K562 (cell line): ENCODE data around the gene LRRC25. TPM values are rescaled to one million over a fixed set of nuclear protein-coding genes. Genes with fewer than 3 reads are reported as not detected.

Experiments
- ARID4B ChIP-seq: sonication (generic); formaldehyde crosslinking; IDR thresholded peaks from 2 replicates; pipeline ENCODE4 v1.8.0; 2022; ENCODE audit warnings: mild to moderate bottlenecking, missing genetic modification reagents
- BHLHE40 ChIP-seq: IDR thresholded peaks from 2 replicates; pipeline ENCODE4 v1.6.1; 2011; ENCODE audit warnings: low read length, improper control_type of control experiment
- CREM ChIP-seq: IDR thresholded peaks from 2 replicates; pipeline ENCODE4 v1.6.1; 2014; ENCODE audit warnings: antibody characterized with exemption, low read depth
- E2F6 ChIP-seq, 2 experiments: IDR thresholded peaks; 2 replicates each; pipeline ENCODE4 v1.6.1; 2011; ENCODE audit warnings: borderline replicate concordance in 1 of 2, control low read depth in 1 of 2, low read depth in 1 of 2, low read length in 1 of 2, mild to moderate bottlenecking in 1 of 2, mixed read lengths in 1 of 2, moderate library complexity in 1 of 2; ENCODE audit not compliant: insufficient read depth in 1 of 2, insufficient read length in 1 of 2, poor library complexity in 1 of 2, severe bottlenecking in 1 of 2; ENCODE audit errors: extremely low read depth in 1 of 2
- ID3 ChIP-seq, 2 experiments: fragments of 250-450 bp in 1 of 2; fragments of 450-650 bp in 1 of 2; sonication (Bioruptor Pico) in 1 of 2; IDR thresholded peaks; 2 replicates each; pipeline versions ENCODE4 v1.6.1 to v1.8.0; 2016 to 2021; ENCODE audit warnings: mild to moderate bottlenecking in 2 of 2, moderate library complexity in 2 of 2, missing compliant biosample characterization in 1 of 2, missing genetic modification characterization in 1 of 2
- KLF13 ChIP-seq: fragments of 450-650 bp; IDR thresholded peaks from 2 replicates; pipeline ENCODE4 v1.6.1; 2016; ENCODE audit warnings: missing genetic modification characterization, low read depth, mild to moderate bottlenecking, missing compliant biosample characterization, moderate library complexity, borderline replicate concordance
- MEIS2 ChIP-seq: fragments of 450-650 bp; IDR thresholded peaks from 2 replicates; pipeline ENCODE4 v1.6.1; 2014; ENCODE audit warnings: mild to moderate bottlenecking; ENCODE audit not compliant: partially characterized antibody
- MYC ChIP-seq, 2 experiments: fragments of 250-450 bp in 1 of 2; sonication (Bioruptor Pico) in 1 of 2; IDR thresholded peaks; 2 replicates each; pipeline versions ENCODE4 v1.5.1 to v1.6.1; 2012 to 2021; ENCODE audit warnings: low read depth in 2 of 2, borderline replicate concordance in 1 of 2, improper control_type of control experiment in 1 of 2, low read length in 1 of 2, mild to moderate bottlenecking in 1 of 2, moderate library complexity in 1 of 2
- NFRKB ChIP-seq: fragments of 450-650 bp; IDR thresholded peaks from 2 replicates; pipeline ENCODE4 v1.6.1; 2016; ENCODE audit warnings: low read depth
- NKRF ChIP-seq: fragments of 450-650 bp; IDR thresholded peaks from 2 replicates; pipeline ENCODE4 v1.6.1; 2016; ENCODE audit warnings: borderline replicate concordance
- NR1H2 ChIP-seq: sonication (generic); formaldehyde crosslinking; IDR thresholded peaks from 2 replicates; pipeline ENCODE4 v1.4.0; 2020; ENCODE audit warnings: mild to moderate bottlenecking, missing genetic modification reagents
- RUNX1 ChIP-seq: sonication (generic); IDR thresholded peaks from 2 replicates; pipeline ENCODE4 v1.6.1; 2016; ENCODE audit warnings: antibody characterized with exemption, low read depth
- USF1 ChIP-seq: sonication (generic); formaldehyde crosslinking; IDR thresholded peaks from 2 replicates; pipeline ENCODE4 v1.9.0; 2022; ENCODE audit warnings: mild to moderate bottlenecking, missing genetic modification reagents
- ZNF511 ChIP-seq: sonication (generic); formaldehyde crosslinking; IDR thresholded peaks from 2 replicates; pipeline ENCODE4 v1.8.0; 2022; ENCODE audit warnings: mild to moderate bottlenecking, missing genetic modification reagents
- polyA plus RNA-seq, 8 experiments: library from polyadenylated mRNA; depleted of rRNA in 4 of 8; stranded (reverse) in 5 of 8; unstranded in 3 of 8; fragments of >200 nt; fragmentation: Nextera tagmentation in 2 of 8; fragmentation: Illumina TruSeq in 1 of 8; extraction: Ambion mirVana in 2 of 8; extraction: Trizol in 1 of 8; gene quantifications; 2 replicates each; pipeline versions ENCODE4 v1.2.1 to v1.2.3, GENCODE V29; 2011 to 2014; ENCODE audit warnings: inconsistent platforms in 1 of 8, missing spikeins in 1 of 8
- total RNA-seq, 7 experiments: library from RNA; depleted of rRNA in 6 of 7; stranded (reverse); fragments of >200 nt in 6 of 7; fragmentation: Illumina TruSeq in 2 of 7; extraction: Trizol in 2 of 7; gene quantifications; 2 replicates each; pipeline versions ENCODE4 v1.2.1 to v1.2.3, GENCODE V29; 2011 to 2021; ENCODE audit warnings: low replicate concordance in 1 of 7

The LRRC25 gene
- total and polyA plus RNA-seq, 9 of the 15 experiments (the other 6 are each of a cell fraction or from before 2014, with no cell fraction given) = 0.07 to 0.36 (median 0.10) TPM; not detected in 3

- TF ChIP-seq E2F6 (IDR thresholded peaks at IDR 0.05; ENCODE audit: borderline replicate concordance in 1 of 2, extremely low read depth in 1 of 2, insufficient read depth in 1 of 2, insufficient read length in 1 of 2, low read depth in 1 of 2, low read length in 1 of 2, poor library complexity in 1 of 2, severe bottlenecking in 1 of 2) (peak in 1 of 2 experiments; percentile 44), ZNF511 (CRISPR knock-in tag) (peak; percentile 62; the same call in 1 of the 2 replicates), RUNX1 (no peak), KLF13 (no peak), USF1 (peak; percentile 39), BHLHE40 (peak; percentile 89), NFRKB (no peak), CREM (peak; percentile 13; the same call in 1 of the 2 replicates), ID3 (CRISPR knock-in tag; IDR thresholded peaks at IDR 0.05) (no peak), ID3 (tag; IDR thresholded peaks at IDR 0.05) (0 out of 2 replicates have a peak, but pooled peaks have one; percentile 8), NKRF (0 out of 2 replicates have a peak, but pooled peaks have one; percentile 10), ARID4B (CRISPR knock-in tag) (peak; percentile 7; the same call in 1 of the 2 replicates), NR1H2 (no peak), MYC (IDR thresholded peaks at IDR 0.05; ENCODE audit: low read depth, low read length) (peak; percentile 68; the same call in 1 of the 2 replicates), MYC (CRISPR knock-in tag; IDR thresholded peaks at IDR 0.05; ENCODE audit: borderline replicate concordance, low read depth) (peak; percentile 55; the same call in 1 of the 2 replicates), MEIS2 (peak; percentile 88)
Observed at GRCh38 chr19:18418029-18418482, 20.6 kb upstream of the LRRC25 start (continued).
